Esophagus muscularis mucosa (tissue), 4 donors: Measurements from ENCODE around the gene COBL. TPM values are rescaled to one million over a fixed set of nuclear protein-coding genes. Genes with fewer than 3 reads are reported as not detected.

Experiments used
- DNase-seq: peaks from one replicate; pipeline ENCODE4 v3.0.0-alpha.2; 2017; ENCODE audit errors: extremely low spot score
- H3K27ac ChIP-seq, 4 donors: fragments of 200-600 bp; sonication (generic); replicated peaks in 1 of 4; 1 replicate in 3 of 4; 2 replicates in 1 of 4; pipeline ENCODE4 v1.5.1; 2016 to 2019; ENCODE audit warnings: mild to moderate bottlenecking in 1 of 4
- H3K27me3 ChIP-seq, 4 donors: fragments of 200-600 bp; sonication (generic); one replicate each; pipeline versions ENCODE4 v1.5.1 to v1.6.0; 2016 to 2019
- H3K36me3 ChIP-seq, 4 donors: fragments of 200-600 bp; sonication (generic); one replicate each; pipeline ENCODE4 v1.5.1; 2016 to 2019
- H3K4me1 ChIP-seq, 4 donors: fragments of 200-600 bp; sonication (generic); one replicate each; pipeline ENCODE4 v1.5.1; 2016 to 2019
- H3K4me3 ChIP-seq, 4 donors: fragments of 200-600 bp; sonication (generic); 1 replicate in 2 of 4; 2 replicates in 2 of 4; pipeline ENCODE4 v1.5.1; 2016 to 2019; ENCODE audit warnings: mild to moderate bottlenecking in 4 of 4, moderate library complexity in 1 of 4
- H3K9me3 ChIP-seq, 4 donors: fragments of 200-600 bp; sonication (generic); 1 replicate in 3 of 4; 2 replicates in 1 of 4; pipeline ENCODE4 v1.5.1; 2016 to 2019
- CTCF ChIP-seq, 3 experiments: fragments of 200-600 bp in 2 of 3; fragments of 450-650 bp in 1 of 3; sonication (generic) in 2 of 3; IDR thresholded peaks; one replicate each; pipeline ENCODE4 v1.5.1; 2017 to 2019; ENCODE audit warnings: antibody characterized with exemption in 3 of 3, mild to moderate bottlenecking in 2 of 3, moderate library complexity in 1 of 3
- EP300 ChIP-seq: sonication (generic); formaldehyde crosslinking; IDR thresholded peaks from one replicate; pipeline ENCODE4 v1.6.1; 2017; ENCODE audit warnings: antibody characterized with exemption
- POLR2A ChIP-seq: fragments of 450-650 bp; IDR thresholded peaks from one replicate; pipeline ENCODE4 v1.6.1; 2017; ENCODE audit warnings: antibody characterized with exemption, moderate library complexity, mild to moderate bottlenecking, low read depth
- POLR2AphosphoS5 ChIP-seq, 2 donors: sonication (generic); formaldehyde crosslinking; IDR thresholded peaks; one replicate each; pipeline ENCODE4 v1.6.1; 2017; ENCODE audit warnings: antibody characterized with exemption in 2 of 2
- WGBS: methylation state at CpG from one replicate; pipeline ENCODE4 v1.1.5; 2018; 5-methylcytosine and 5-hydroxymethylcytosine counted together
- intact Hi-C: fragments of 100-400 bp; cut with DNase I; formaldehyde crosslinking; loops from one replicate; pipeline ENCODE4 v1.15.1; 2023
- total RNA-seq, 4 donors: library from RNA; depleted of rRNA; stranded (reverse); fragments of >200 nt; gene quantifications; one replicate each; pipeline versions ENCODE4 v1.1.0 to v1.2.1, GENCODE V29; 2016

Gene COBL
- total RNA-seq, 4 donors from 2014 or later = 29.8 to 51.4 (median 45.9) TPM

DNA sequence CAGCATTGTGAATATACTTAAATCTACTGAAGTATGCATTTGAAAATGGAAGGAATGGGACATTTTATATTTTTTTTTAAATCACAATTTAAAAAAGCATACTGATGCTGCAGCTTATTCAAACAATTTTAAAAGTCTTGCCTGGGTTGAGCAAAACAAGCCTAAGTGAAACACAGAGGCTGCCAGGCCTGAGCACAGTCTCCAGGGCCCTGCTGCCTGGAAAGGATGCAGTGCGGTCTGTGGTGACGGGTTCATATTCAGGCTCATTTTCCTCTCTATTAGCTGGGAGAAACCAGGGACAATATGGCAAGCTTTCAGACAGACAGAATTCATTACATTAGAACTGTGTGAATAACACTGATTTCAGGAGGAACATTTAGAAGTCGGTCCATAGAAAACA lies 251.9 kb downstream of the COBL start:
- no peak overlapping the region for H3K4me3 ChIP-seq
- no peak for TF ChIP-seq CTCF (IDR thresholded peaks at IDR 0.05)
- TF ChIP-seq EP300 = no peak
- no peak for TF ChIP-seq POLR2AphosphoS5 (IDR thresholded peaks at IDR 0.05)
- TF ChIP-seq POLR2A = no peak
- no peaks in the 10 kb centered on the region for H3K9me3 ChIP-seq
- H3K27ac ChIP-seq = no peak overlapping the region
- peaks cover 0 to 4% (median 0%) of the 10 kb centered on the region in 4 donors for H3K36me3 ChIP-seq
- peaks cover 14 to 24% (median 23%) of the 10 kb centered on the region in 4 donors for H3K4me1 ChIP-seq
- no peaks in the 10 kb centered on the region for H3K27me3 ChIP-seq
- intact Hi-C loops = loop anchor here (5.0 to 10.0 kb wide), 2 partner anchors 272 to 600 kb away; no protein-coding TSS in a partner anchor
- peak; percentile 29 for DNase-seq
- WGBS = 90% methylated on average over 3 of the region's 3 CpGs

DNA sequence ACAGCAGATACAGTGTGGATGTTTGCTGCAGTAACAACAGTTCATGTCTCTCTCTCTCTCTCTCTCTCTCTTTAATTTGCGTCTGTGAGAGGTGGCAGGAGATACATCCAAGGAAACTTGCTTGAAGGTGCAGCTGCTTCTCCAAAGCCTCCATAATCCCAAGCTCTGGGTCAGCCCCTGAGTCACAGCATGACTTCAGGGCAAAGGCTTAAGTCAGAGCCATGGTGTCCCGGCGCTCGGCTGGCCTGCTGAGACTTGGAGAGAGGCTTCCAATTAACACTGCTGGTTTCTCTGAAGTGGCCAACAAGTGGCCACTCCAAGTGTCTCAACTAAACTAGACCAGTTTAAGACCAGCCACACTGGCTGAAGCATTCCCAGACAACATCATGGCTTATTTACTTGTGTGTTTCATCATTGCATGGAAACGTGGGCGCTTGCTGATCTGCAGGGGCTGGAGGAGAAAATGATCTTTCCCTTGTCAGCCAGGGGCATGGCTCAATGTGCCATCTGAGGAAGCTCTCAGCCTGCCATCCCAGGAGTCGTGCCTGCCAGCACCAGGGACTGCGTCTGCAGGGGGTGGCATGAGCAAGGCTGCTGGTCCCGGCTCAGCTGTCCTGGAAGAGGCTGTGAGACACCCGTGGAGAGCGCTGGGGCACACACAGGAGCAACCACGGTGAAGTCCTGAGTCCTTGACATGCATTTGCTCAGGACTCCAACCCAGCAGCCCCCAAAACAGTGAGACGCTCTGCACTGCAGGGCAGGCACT lies 254.2 kb downstream of the COBL start:
- peaks cover 0 to 4% (median 0%) of the 10 kb centered on the region in 4 donors for H3K36me3 ChIP-seq
- no peak overlapping the region for H3K4me3 ChIP-seq
- no peaks in the 10 kb centered on the region for H3K9me3 ChIP-seq
- H3K27me3 ChIP-seq = no peaks in the 10 kb centered on the region
- 85% methylated on average over 8 of the region's 13 CpGs for WGBS
- no peak for TF ChIP-seq POLR2A
- no peak for TF ChIP-seq CTCF (IDR thresholded peaks at IDR 0.05)
- no peak for TF ChIP-seq POLR2AphosphoS5 (IDR thresholded peaks at IDR 0.05)
- no peak for TF ChIP-seq EP300
- intact Hi-C loops = loop anchor here (10.0 kb wide), 1 partner anchor 598 kb away; no protein-coding TSS in a partner anchor
- H3K27ac ChIP-seq = no peak overlapping the region
- DNase-seq = peak; percentile 88
- peaks cover 0 to 2% (median 1%) of the 10 kb centered on the region in 4 donors for H3K4me1 ChIP-seq

GRCh38 chr7:51060536-51060935 lies 256.1 kb downstream of the COBL start:
- WGBS = 68% methylated on average over 5 of the region's 5 CpGs
- H3K4me3 ChIP-seq = no peak overlapping the region
- H3K27ac ChIP-seq = no peak overlapping the region
- DNase-seq = peak; percentile 72
- no peaks in the 10 kb centered on the region for H3K27me3 ChIP-seq
- intact Hi-C loops = loop anchor here (10.0 kb wide), 1 partner anchor 596 kb away; no protein-coding TSS in a partner anchor
- TF ChIP-seq POLR2A = no peak
- TF ChIP-seq CTCF (IDR thresholded peaks at IDR 0.05) = no peak
- TF ChIP-seq POLR2AphosphoS5 (IDR thresholded peaks at IDR 0.05) = no peak
- no peak for TF ChIP-seq EP300
- H3K36me3 ChIP-seq = peaks cover 0 to 4% (median 0%) of the 10 kb centered on the region in 4 donors
- no peaks in the 10 kb centered on the region for H3K4me1 ChIP-seq
- H3K9me3 ChIP-seq = no peaks in the 10 kb centered on the region

GRCh38 chr7:51059504-51060142 lies 257.0 kb downstream of the COBL start:
- Histone ChIP-seq H3K4me3 (no peak overlapping the region), H3K27ac (no peak overlapping the region), H3K9me3 (no peaks in the 10 kb centered on the region), H3K4me1 (peaks cover 0 to 5% (median 0%) of the 10 kb centered on the region in 4 donors), H3K27me3 (no peaks in the 10 kb centered on the region), H3K36me3 (peaks cover 0 to 4% (median 0%) of the 10 kb centered on the region in 4 donors)
- peak; percentile 85 for DNase-seq
- intact Hi-C loops = loop anchor here (10.0 kb wide), 1 partner anchor 595 kb away; no protein-coding TSS in a partner anchor
- TF ChIP-seq EP300 (no peak), CTCF (IDR thresholded peaks at IDR 0.05) (no peak), POLR2AphosphoS5 (IDR thresholded peaks at IDR 0.05) (no peak), POLR2A (no peak)
- WGBS = 87% methylated on average over 9 of the region's 9 CpGs
